Ovary (tissue), 3 donors: Measurements from ENCODE around the gene PSMD11.

Experiments used
- CTCF ChIP-seq, 3 donors: fragments of 450-650 bp in 2 of 3; fragments of 200-600 bp in 1 of 3; IDR thresholded peaks; one replicate each; pipeline versions ENCODE4 v1.5.1 to v1.8.0; 2016 to 2022; ENCODE audit warnings: antibody characterized with exemption in 3 of 3, mild to moderate bottlenecking in 1 of 3
- POLR2A ChIP-seq: fragments of 450-650 bp; IDR thresholded peaks from one replicate; pipeline ENCODE4 v1.6.1; 2017; ENCODE audit warnings: antibody characterized with exemption, mild to moderate bottlenecking, moderate library complexity
- donor health status: DM: no; HTN: no; CAD: no.

GRCh38 chr17:32528825-32529224, 84.5 kb downstream of the PSMD11 start:
- no peak for TF ChIP-seq CTCF (IDR thresholded peaks at IDR 0.05)
- no peak for TF ChIP-seq POLR2A
